A549 (cell line): ENCODE results near the gene MYO1C. TPM values are rescaled to one million over a fixed set of nuclear protein-coding genes. Genes with fewer than 3 reads are reported as not detected.

ENCODE experiments used
- ATAC-seq, 2 experiments: fragments of 200-7000 bp in 1 of 2; fragments of >200 bp in 1 of 2; cut with Nextera tagmentation in 1 of 2; cut with Tn5 transposase in 1 of 2; 3 replicates each; pipeline versions ENCODE4 v1.8.0 to v1.9.1; 2018 to 2020; ENCODE audit warnings: mild to moderate bottlenecking in 1 of 2, moderate library complexity in 1 of 2
- CTCF ChIA-PET: fragments of 300-600 bp; sonication (Branson Sonifier 250); formaldehyde crosslinking; extraction: SDS; loops from one replicate; lab custom pipeline; 2021; ENCODE audit warnings: antibody characterized with exemption, inconsistent platforms; lab: Yijun Ruan, JAX
- POLR2A ChIA-PET: fragments of 350-600 bp; formaldehyde crosslinking; extraction: SDS; loops from one replicate; lab custom pipeline; 2021; ENCODE audit warnings: antibody characterized with exemption, inconsistent platforms; lab: Yijun Ruan, JAX
- DNase-seq, 2 experiments: peaks; one replicate each; pipeline versions ENCODE4 v3.0.0 to v3.0.0-alpha.2; 2011 to 2016; ENCODE audit warnings: low read depth in 1 of 2, low spot score in 1 of 2
- FAIRE-seq: peaks from 2 replicates; lab custom pipeline; 2011; peaks lifted over from hg19 to GRCh38; lab: Jason Lieb, UNC
- H3K27ac ChIP-seq, 2 experiments: fragments of >200 bp; sonication (Bioruptor Twin); formaldehyde crosslinking; 3 replicates each; pipeline ENCODE4 v1.5.1; 2016 to 2017
- H3K4me1 ChIP-seq: fragments of >200 bp; sonication (Bioruptor Twin); formaldehyde crosslinking; 3 replicates; pipeline ENCODE4 v1.6.1; 2016
- H3K4me2 ChIP-seq: fragments of >200 bp; sonication (Bioruptor Twin); formaldehyde crosslinking; 3 replicates; pipeline ENCODE4 v1.6.1; 2016
- H3K4me3 ChIP-seq: fragments of >200 bp; sonication (Bioruptor Twin); formaldehyde crosslinking; 3 replicates; pipeline ENCODE4 v1.5.1; 2016
- H3K9me3 ChIP-seq: fragments of >200 bp; sonication (Bioruptor Twin); formaldehyde crosslinking; 3 replicates; pipeline ENCODE4 v1.6.1; 2016
- ATOH8 ChIP-seq: fragments of 250-450 bp; sonication (Bioruptor Pico); IDR thresholded peaks from 2 replicates; pipeline ENCODE4 v1.5.0; 2020; ENCODE audit warnings: low read depth, mild to moderate bottlenecking, moderate library complexity
- BCL3 ChIP-seq: fragments of >200 bp; sonication (Bioruptor Twin); formaldehyde crosslinking; IDR thresholded peaks from 3 replicates; pipeline ENCODE4 v1.6.1; 2016
- BHLHE40 ChIP-seq: IDR thresholded peaks from 2 replicates; pipeline ENCODE4 v1.6.1; 2012; ENCODE audit warnings: low read depth, low read length, inconsistent platforms
- EHMT2 ChIP-seq: fragments of 200-600 bp; sonication (generic); IDR thresholded peaks from 2 replicates; pipeline ENCODE4 v1.6.1; 2016; ENCODE audit warnings: antibody characterized with exemption, low read depth, mild to moderate bottlenecking, moderate library complexity
- ELK1 ChIP-seq: fragments of 150-350 bp; IDR thresholded peaks from 2 replicates; pipeline ENCODE4 v1.6.1; 2014; ENCODE audit warnings: low read depth, mild to moderate bottlenecking, low read length
- FOSL2 ChIP-seq, 2 experiments: fragments of 450-650 bp in 1 of 2; fragments of >200 bp in 1 of 2; sonication (Bioruptor Twin) in 1 of 2; formaldehyde crosslinking; IDR thresholded peaks; 2 replicates each; pipeline versions ENCODE4 v1.5.0 to v1.6.1; 2016 to 2020; ENCODE audit warnings: mild to moderate bottlenecking in 1 of 2, moderate library complexity in 1 of 2
- GATA3 ChIP-seq: IDR thresholded peaks from 2 replicates; pipeline ENCODE4 v1.6.1; 2012; ENCODE audit warnings: borderline replicate concordance
- HDAC2 ChIP-seq: fragments of 200-600 bp; sonication (generic); IDR thresholded peaks from 2 replicates; pipeline ENCODE4 v1.6.1; 2016
- HEYL ChIP-seq: fragments of 250-450 bp; sonication (Bioruptor Pico); IDR thresholded peaks from 2 replicates; pipeline ENCODE4 v1.8.0; 2021; ENCODE audit warnings: mild to moderate bottlenecking, moderate library complexity
- HMGXB4 ChIP-seq: fragments of 250-450 bp; sonication (Bioruptor Pico); IDR thresholded peaks from 2 replicates; pipeline ENCODE4 v1.5.0; 2021; ENCODE audit warnings: mild to moderate bottlenecking, moderate library complexity, borderline replicate concordance
- HOXB13 ChIP-seq: fragments of 250-450 bp; sonication (Bioruptor Pico); IDR thresholded peaks from 2 replicates; pipeline ENCODE4 v1.5.0; 2020; ENCODE audit warnings: low read depth, mild to moderate bottlenecking, moderate library complexity
- MAX ChIP-seq: IDR thresholded peaks from 2 replicates; pipeline ENCODE4 v1.6.1; 2012
- NPAS2 ChIP-seq: fragments of 250-450 bp; sonication (Bioruptor Pico); IDR thresholded peaks from 2 replicates; pipeline ENCODE4 v1.8.0; 2022; ENCODE audit warnings: mild to moderate bottlenecking, moderate library complexity, borderline replicate concordance
- NR3C1 ChIP-seq: fragments of >200 bp; sonication (Bioruptor Twin); formaldehyde crosslinking; IDR thresholded peaks from 3 replicates; pipeline ENCODE4 v1.6.1; 2017
- PBX3 ChIP-seq: IDR thresholded peaks from 2 replicates; pipeline ENCODE4 v1.6.1; 2012
- POLR2A ChIP-seq: IDR thresholded peaks from 2 replicates; pipeline ENCODE4 v1.6.1; 2012; ENCODE audit warnings: mild to moderate bottlenecking, low read length
- RCOR1 ChIP-seq: fragments of 150-350 bp; IDR thresholded peaks from 2 replicates; pipeline ENCODE4 v1.6.1; 2014; ENCODE audit warnings: antibody characterized with exemption, low read length, low read depth
- RFX5 ChIP-seq: fragments of 450-650 bp; IDR thresholded peaks from 2 replicates; pipeline ENCODE4 v1.7.1; 2014; ENCODE audit warnings: antibody characterized with exemption, mild to moderate bottlenecking, moderate library complexity
- RNF2 ChIP-seq: fragments of 200-600 bp; sonication (generic); IDR thresholded peaks from 2 replicates; pipeline ENCODE4 v1.6.1; 2016; ENCODE audit warnings: low read depth, mild to moderate bottlenecking, antibody characterized with exemption, moderate library complexity, borderline replicate concordance
- SMC3 ChIP-seq: fragments of >200 bp; sonication (Bioruptor Twin); formaldehyde crosslinking; IDR thresholded peaks from 3 replicates; pipeline ENCODE4 v1.6.1; 2018; ENCODE audit warnings: inconsistent platforms
- USF2 ChIP-seq: fragments of 450-650 bp; IDR thresholded peaks from 2 replicates; pipeline ENCODE4 v1.6.1; 2014; ENCODE audit warnings: antibody characterized with exemption
- ZFP36 ChIP-seq: fragments of 450-650 bp; IDR thresholded peaks from 2 replicates; pipeline ENCODE4 v1.6.1; 2014; ENCODE audit warnings: borderline replicate concordance; ENCODE audit not compliant: partially characterized antibody
- WGBS: methylation state at CpG from one replicate; pipeline ENCODE4 v1.1.6; 2017; ENCODE audit errors: missing lambda C conversion rate; 5-methylcytosine and 5-hydroxymethylcytosine counted together
- polyA plus RNA-seq, 4 experiments: library from polyadenylated mRNA; depleted of rRNA in 3 of 4; stranded (reverse); fragments of >200 nt; fragmentation: RNase III in 1 of 4; extraction: RNeasy Plus Mini Kit Qiagen cat#74134 plus additional on column Dnase treatment in 1 of 4; gene quantifications; 2 replicates in 3 of 4; 3 replicates in 1 of 4; pipeline ENCODE4 v1.2.3, GENCODE V29; 2011 to 2017

The MYO1C gene
- polyA plus RNA-seq, 2 of the 4 experiments (the other 2 are of a cell fraction), result 101 to 123 TPM

GRCh38 chr17:1480747-1481465, 11.6 kb downstream of the MYO1C start:
- FAIRE-seq (no peak), ATAC-seq (no peak), DNase-seq (no peak)
- 90% methylated on average over 18 of the region's 18 CpGs for WGBS
- ChIA-PET CTCF (interaction anchor here (0.5 to 2.0 kb wide), 7 partner anchors 22 to 168 kb away, joined by 3 to 9 read pairs (median 3); no protein-coding TSS in a partner anchor), POLR2A (no interaction called here)
- Histone ChIP-seq H3K4me2 (no peak overlapping the region), H3K4me1 (peaks cover 18% of the 10 kb centered on the region), H3K27ac (no peak overlapping the region), H3K4me3 (no peak overlapping the region), H3K9me3 (no peaks in the 10 kb centered on the region)
- no peak for TF ChIP-seq BCL3
- TF ChIP-seq BHLHE40, result no peak
- no peak for TF ChIP-seq PBX3
- TF ChIP-seq RNF2, result no peak
- no peak for TF ChIP-seq HDAC2
- no peak for TF ChIP-seq ZFP36
- no peak for TF ChIP-seq RFX5

- Histone ChIP-seq H3K4me3 (no peak overlapping the region), H3K4me2 (no peak overlapping the region), H3K9me3 (no peaks in the 10 kb centered on the region), H3K4me1 (peaks cover 6% of the 10 kb centered on the region; the same call in 1 of the 3 replicates), H3K27ac (no peak overlapping the region)
- CTCF ChIA-PET, result interaction anchor here (0.9 to 2.4 kb wide), 5 partner anchors 9 to 146 kb away, joined by 3 to 7 read pairs (median 4); partner anchors contain the start of gene INPP5K
- TF ChIP-seq NPAS2, result no peak
- TF ChIP-seq POLR2A, result no peak
- no peak for TF ChIP-seq ATOH8
- TF ChIP-seq HMGXB4, result no peak
- no peak for TF ChIP-seq HDAC2
- no peak for TF ChIP-seq MAX
- TF ChIP-seq USF2, result no peak
- TF ChIP-seq HOXB13 (CRISPR knock-in tag), result no peak
- no peak for TF ChIP-seq FOSL2 (IDR thresholded peaks at IDR 0.05)
- TF ChIP-seq FOSL2 (CRISPR knock-in tag; IDR thresholded peaks at IDR 0.05), result no peak
- TF ChIP-seq HEYL (CRISPR knock-in tag), result no peak
- no peak for TF ChIP-seq SMC3
- TF ChIP-seq EHMT2, result no peak
- no peak for TF ChIP-seq NR3C1
- no peak for TF ChIP-seq PBX3
- no peak for TF ChIP-seq ELK1
- no peak for TF ChIP-seq RCOR1
- no peak for TF ChIP-seq GATA3
- no peak for FAIRE-seq
- WGBS, result 94% methylated on average over 26 of the region's 26 CpGs
- ATAC-seq, result no peak
- no peak for DNase-seq
- POLR2A ChIA-PET, result no interaction called here
Observed at GRCh38 chr17:1478418-1478817, 14.1 kb downstream of the MYO1C start.
